ENCODE measurements around the gene KIAA1671. TPM values are rescaled to one million over a fixed set of nuclear protein-coding genes. Genes with fewer than 3 reads are reported as not detected.

The KIAA1671 gene
- total RNA-seq, 1 donor from 2014 or later = 12.8 TPM

DNA sequence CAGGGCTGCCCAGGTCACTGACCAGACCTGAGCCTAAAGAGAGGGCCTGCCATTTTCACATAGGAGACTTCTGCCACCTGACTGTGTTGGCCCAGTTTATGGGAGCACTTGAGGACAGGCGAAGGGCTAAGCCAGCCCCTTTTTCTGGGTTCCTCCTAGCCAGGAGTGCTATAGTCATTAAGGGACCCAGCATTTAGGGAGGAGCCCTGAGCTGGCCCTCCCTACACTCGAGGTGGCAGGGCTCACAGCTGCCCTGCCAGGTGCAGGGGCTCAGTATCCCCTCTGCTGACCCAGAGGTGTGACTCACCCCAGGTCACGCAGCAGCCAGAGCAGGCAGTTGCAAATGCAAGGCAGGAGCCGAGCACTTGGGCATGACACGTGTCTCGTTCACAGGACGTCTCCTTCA, 160.8 kb downstream of the KIAA1671 start:
- ATAC-seq = no peak
- no peak for DNase-seq (ENCODE audit: missing footprints)
- intact Hi-C loops (cut with DNase I) = no loop called here

DNA sequence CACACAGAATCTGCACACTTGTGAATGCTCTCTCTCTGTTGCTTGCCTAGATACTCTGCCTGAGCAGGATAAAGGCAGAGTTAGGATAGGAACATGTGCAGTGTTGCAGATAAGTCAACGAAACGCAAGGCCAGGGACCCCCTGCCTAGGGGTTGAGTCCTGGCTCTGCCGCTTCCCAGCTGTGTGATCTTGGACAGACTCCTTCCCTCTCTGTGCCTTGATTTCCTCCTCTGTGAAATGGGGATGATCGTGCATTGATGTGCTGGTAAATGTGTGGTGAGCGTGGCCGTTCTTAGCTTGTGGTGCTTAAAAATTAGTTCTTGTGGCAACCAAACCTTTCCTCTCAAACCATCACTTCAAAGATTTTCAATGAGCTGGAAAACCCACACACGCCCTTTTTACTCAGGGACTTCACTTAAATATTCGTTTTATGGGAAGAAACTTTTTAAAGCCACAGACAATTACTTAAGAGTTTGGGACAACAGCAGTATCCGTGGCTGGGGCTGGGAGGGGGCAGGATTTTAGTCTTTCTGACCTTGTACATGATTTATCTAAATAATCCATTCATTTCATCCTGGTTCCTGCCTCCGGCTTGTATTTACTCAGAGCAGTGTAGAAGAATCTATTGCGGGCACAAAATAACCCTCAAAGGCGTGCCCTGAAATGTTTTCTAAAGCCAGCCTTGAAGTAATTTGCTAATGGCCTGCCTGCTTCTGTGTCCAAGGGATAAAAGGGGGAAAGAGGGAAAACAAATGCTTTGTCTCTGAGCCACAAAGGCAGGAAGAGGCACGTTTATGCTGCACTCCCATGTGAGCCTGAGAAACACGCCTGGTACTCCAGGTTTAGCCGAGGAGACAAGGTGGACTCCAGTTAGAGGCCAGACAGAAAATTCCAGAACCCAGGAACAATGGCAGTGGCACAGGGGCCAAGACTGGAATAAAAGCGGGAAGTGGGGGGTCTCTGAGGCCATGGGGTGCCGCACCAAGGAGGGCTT, 162.2 kb downstream of the KIAA1671 start:
- intact Hi-C loops (cut with DNase I) = no loop called here
- DNase-seq (ENCODE audit: missing footprints) = no peak
- ATAC-seq = no peak

DNA sequence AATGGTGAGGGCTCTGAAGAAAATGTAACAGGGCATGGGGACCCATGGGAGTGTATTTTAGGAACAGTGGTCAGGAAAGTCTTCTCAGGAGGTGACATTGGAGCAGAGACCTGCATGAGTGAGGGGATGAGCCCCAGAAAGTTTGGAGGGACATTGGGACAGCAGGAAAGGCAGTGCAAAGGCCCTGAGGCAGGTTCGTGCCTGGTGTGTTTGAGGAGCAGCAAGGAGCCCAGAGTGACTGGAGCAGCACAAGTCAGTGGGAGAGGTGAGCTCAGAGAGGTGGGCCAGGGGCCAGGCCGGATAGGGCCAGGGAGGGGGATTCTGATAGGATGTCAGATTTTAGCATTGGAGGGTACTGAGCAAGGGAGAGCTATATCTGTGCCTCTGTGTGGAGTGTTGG, 167.1 kb downstream of the KIAA1671 start:
- intact Hi-C loops (cut with DNase I) = no loop called here
- ATAC-seq = no peak
- no peak for DNase-seq (ENCODE audit: missing footprints)

DNA sequence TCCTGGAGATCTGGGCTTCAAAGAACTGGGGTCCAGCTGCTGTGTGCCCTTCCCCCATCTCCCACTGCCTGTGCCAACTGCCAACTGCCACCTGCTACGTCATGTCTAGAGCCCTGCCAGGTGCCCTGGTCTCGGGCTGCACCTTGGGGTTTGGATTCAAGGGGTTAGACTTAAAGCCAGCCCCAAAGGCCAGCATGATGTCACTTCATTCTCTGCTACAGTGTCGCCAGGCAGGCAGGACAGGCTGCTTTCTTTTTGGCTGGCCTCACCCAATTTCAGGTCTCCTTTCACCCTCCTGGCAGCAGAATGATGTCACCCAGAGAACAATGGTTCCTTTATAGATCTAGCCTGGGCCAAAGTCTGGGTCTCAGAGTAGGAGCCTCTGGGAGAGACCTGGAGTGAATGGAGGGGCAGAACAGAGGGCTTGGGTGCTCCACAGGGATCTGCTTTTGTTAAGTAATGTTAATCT, 167.6 kb downstream of the KIAA1671 start:
- intact Hi-C loops (cut with DNase I) = no loop called here
- ATAC-seq (peak; percentile 34), DNase-seq (ENCODE audit: missing footprints) (no peak)

DNA sequence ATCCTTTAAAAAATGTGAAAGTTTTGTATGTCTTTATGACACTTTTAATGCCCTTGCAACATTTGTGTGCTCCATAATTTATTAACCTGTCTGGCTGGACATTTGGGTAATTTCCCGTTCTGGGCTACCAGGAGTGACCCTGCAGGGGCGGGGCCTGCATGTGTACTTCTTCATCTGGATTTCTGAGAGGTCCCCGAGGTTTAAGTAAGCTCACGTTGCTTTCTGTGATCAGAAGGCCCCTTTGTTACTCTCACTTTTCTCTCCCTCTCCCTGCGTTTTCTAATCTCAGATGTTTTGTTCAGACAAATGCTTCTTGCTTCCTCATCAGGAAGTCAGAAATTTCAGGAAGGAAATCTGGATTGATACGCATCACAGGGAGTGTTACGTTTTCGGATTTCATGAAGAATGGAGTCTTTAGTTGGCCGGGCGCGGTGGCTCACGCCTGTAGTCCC, 168.3 kb downstream of the KIAA1671 start:
- no peak for ATAC-seq
- intact Hi-C loops (cut with DNase I) = no loop called here
- DNase-seq (ENCODE audit: missing footprints) = no peak

DNA sequence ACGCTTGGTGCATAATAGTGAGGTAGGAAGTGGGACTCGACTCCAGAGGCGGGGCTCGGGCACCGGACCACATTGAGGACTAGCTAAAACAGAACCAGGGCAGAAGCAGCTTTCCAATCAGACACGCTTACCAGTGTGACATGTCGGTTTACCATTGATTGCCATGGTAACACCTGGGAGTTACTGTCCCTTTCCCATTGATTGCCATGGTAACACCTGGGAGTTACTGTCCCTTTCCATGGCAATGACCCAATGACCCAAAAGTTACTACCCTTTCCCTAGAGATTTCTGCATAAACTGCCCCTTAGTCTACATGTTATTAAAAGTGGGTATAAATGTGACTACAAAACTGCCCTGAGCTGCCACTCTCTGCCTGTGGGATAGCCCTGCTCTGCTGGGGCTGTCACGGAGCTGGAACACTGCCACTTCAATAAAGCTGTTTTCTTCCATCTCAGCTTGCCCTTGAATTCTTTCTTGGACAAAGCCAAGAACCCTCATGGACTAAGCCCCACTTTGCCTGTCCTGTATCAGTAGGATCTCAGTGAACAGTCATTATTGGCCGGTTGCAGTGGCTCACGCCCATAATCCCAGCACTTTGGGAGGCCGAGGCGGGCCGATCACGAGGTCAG, 169.7 kb downstream of the KIAA1671 start:
- ATAC-seq (no peak), DNase-seq (ENCODE audit: missing footprints) (no peak)
- intact Hi-C loops (cut with DNase I) = no loop called here

DNA sequence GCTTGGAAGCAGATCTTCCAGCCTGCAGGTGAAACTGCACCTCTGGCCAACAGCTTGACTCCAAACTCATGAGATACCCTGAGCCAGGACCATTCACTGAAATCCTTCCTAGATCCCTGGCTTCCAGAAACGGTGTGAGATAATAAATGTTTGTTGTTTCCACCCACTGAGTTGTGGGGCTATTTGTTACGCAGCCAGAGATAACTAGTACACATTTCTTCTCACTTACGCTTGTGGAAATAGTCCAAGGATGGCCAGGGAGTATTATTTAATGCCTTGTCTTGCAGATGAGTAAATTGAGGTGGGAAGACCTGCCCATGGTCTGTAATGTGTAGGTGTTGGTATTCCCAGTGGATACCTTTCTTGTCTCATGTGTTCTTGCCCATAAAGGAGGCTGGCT, 171.2 kb downstream of the KIAA1671 start:
- ATAC-seq (no peak), DNase-seq (ENCODE audit: missing footprints) (no peak)
- intact Hi-C loops (cut with DNase I) = no loop called here

DNA sequence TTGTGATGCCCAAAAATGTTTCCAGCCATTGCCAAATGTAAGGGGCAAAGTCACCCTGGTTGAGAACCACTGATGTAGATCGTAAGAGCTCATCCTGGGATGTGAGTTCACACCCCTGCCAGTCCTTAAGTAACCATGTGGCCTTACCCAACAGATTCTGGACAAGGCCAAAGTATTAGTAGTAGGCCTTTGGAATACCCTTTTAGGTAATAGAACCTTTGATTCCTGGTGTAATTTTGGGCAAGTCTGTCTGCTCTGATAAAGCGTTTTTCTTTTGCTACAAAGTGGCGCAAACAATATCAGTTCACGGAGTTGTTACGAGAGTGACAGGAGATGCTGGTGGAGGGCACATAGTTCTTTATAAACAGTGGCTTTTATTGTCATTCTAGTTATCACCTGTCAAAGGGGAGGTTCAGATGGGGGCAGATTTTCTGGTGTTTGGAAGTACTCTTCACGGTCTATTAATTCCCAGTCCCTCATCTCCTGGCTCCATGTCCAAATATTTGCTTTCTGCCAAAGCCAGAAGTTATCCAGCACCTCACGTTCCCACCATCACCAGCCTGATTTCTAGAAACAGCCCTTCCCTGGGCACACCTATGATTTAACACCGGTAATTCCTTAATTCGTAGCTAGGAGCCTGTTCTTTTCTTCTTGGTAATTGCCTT, 173.3 kb downstream of the KIAA1671 start:
- DNase-seq (ENCODE audit: missing footprints) = no peak
- ATAC-seq = no peak
- intact Hi-C loops (cut with DNase I) = no loop called here

DNA sequence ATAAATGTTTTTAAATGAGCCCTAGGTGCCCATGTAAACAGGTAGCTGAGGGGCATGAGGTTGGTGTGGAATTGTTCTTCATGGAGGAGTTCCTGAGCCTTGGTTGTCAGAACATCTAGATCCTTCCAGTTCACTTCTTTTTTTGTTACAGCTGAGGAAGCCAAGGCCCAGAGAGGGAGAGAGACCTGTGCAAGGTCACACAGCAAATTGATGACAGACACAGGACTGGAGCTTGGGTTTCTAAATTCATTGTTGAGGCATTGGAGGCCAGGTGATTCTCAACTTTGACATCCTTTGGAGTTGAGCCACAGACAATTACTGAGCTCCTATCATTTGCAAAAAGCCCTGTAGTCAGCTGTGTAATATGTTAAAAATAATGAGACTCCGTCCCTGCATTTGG, 174.0 kb downstream of the KIAA1671 start:
- intact Hi-C loops (cut with DNase I) = no loop called here
- ATAC-seq (no peak), DNase-seq (ENCODE audit: missing footprints) (no peak)

DNA sequence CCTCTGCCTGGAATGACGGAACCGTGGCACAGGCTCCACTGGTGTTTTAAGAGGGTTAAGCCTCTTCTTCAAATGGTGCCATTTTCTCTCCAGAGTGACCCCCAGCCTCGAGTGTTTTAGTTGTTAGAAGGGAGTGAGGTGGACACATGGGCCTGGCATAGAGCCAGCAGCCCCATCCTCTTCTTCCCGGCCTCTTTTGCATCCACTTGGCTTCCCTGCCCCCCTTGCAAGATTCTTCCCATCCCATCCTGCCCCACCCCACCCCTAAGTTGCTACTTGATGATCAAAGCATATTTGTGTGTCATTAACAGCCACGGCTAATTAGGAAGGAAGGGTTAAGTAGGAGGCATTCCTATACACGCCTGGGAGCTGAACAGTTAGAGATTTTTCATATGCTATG, 174.8 kb downstream of the KIAA1671 start:
- ATAC-seq (no peak), DNase-seq (ENCODE audit: missing footprints) (no peak)
- intact Hi-C loops (cut with DNase I) = no loop called here

DNA sequence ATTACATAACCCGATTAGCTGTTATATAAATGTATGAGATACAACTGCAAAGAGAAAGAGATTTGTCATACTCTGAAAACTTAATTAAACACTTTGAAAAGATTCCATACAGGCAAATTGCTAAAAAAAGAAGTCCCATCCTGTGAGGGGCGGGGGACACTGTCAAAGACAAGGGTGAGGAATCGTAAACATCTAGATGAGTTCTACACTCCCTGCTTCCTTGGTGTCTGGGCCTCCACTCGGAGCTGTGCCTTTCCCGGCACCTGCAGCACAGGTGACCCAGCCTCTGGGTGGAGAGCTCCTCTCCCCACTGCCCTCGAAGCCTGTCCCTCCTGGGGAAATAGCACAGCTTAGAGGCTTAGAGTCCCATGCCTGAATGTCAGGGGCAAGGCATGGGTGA, 177.9 kb downstream of the KIAA1671 start:
- DNase-seq (ENCODE audit: missing footprints) (no peak), ATAC-seq (no peak)
- intact Hi-C loops (cut with DNase I) = no loop called here

DNA sequence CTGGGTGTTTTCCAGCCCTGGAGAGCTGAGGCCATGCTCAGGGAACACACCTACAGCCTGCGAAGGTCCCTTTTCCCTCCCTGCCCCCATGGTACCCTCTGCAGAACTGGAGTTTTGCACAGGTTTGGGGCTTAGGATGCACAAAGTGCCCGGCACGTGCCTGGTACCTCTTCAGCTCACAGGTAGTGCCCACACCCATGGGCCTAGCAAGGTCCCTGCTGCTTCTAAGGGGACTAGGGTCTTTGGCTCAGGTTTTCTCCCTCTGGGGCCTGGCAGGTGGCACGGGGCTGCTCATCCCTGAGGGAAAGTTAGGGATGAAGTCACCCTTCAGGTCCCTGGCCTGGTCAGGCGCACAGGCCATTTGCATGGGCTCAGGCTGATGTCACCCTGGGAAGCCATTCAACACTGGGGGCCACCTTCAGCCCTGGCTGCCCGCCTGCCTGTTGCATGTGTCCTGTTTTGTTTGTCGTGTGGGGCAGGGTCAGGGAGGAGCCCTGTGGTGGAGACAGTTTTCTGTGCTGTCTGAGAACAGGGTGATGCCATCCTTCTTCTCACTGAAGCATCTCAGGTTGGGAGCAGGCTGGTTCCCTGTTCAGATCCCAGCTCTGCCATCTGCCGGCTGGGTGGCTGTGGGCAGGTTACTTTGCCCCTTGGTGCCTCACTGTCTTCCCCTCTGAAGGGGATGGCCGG, 178.8 kb downstream of the KIAA1671 start:
- DNase-seq (ENCODE audit: missing footprints) = no peak
- ATAC-seq = no peak
- intact Hi-C loops (cut with DNase I) = no loop called here

DNA sequence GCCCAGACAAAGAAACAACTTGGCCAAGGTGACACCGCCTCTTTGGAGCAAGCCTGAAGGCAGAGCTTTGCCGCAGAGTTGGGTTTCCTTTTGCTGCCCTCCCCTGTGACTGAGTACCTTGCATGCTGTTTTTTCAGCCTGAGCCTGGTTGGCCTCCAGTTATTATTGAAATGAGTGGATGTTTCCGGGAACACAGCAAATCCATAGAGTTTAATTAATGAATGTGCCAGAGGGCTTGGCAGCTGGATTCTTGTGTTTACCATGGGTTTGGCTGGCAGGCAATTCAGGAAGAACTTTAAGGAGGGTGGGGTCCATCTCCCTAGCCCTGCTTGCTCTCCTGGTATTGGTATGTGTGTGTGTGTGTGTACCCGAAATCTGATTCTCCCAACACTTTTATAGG, 181.5 kb downstream of the KIAA1671 start:
- DNase-seq (ENCODE audit: missing footprints) (no peak), ATAC-seq (no peak)
- intact Hi-C loops (cut with DNase I) = no loop called here

DNA sequence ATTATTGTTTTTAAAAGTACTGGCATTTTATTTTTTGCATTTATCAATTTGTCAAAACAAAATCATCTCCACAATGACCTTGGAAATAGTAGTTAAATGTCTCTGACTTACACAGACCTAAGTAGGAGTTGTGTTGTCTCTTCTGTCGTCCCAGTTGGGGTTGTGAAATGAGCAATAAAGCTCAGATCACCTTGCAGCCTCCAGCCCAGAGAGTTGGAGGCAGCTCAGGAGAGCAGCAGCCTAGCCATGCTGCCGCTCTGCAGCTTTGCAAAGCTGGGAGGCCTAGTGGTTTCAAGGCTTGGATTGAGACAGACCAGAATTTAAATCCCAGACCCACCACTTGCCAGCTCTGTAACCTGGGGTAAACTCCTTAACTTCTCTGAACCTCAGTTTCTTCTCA, 181.9 kb downstream of the KIAA1671 start:
- DNase-seq (ENCODE audit: missing footprints) = no peak
- no peak for ATAC-seq
- intact Hi-C loops (cut with DNase I) = no loop called here

DNA sequence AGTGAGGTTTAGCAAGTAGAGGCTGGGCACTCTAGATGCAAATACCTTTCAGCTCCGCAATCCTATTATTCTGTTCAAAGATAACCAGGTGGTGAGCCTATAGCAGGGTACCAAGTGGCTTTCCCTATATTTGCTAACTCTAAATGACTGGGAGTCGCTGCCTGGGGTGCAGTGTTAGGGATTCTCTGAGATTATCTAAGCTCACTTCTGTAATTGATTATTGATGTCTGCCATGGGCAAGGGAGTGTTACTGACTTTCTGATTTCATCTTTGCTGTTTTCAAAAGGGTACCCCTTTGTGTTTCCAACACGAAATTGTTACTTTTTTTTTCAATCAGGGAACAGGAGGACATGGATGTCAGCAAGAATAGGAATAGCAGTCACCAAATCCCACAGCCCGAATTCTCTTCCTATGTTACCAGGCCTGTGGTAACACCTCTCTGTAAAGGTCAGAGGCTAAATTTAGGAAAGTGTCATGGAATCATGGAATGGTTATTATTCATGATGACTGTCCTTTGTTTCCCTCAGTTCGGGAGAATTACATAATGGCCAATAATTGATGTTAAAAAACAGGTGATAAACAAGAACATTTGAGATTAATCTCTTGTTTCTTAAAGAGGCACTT, 184.5 kb downstream of the KIAA1671 start:
- no peak for ATAC-seq
- no peak for DNase-seq (ENCODE audit: missing footprints)
- intact Hi-C loops (cut with DNase I) = no loop called here

DNA sequence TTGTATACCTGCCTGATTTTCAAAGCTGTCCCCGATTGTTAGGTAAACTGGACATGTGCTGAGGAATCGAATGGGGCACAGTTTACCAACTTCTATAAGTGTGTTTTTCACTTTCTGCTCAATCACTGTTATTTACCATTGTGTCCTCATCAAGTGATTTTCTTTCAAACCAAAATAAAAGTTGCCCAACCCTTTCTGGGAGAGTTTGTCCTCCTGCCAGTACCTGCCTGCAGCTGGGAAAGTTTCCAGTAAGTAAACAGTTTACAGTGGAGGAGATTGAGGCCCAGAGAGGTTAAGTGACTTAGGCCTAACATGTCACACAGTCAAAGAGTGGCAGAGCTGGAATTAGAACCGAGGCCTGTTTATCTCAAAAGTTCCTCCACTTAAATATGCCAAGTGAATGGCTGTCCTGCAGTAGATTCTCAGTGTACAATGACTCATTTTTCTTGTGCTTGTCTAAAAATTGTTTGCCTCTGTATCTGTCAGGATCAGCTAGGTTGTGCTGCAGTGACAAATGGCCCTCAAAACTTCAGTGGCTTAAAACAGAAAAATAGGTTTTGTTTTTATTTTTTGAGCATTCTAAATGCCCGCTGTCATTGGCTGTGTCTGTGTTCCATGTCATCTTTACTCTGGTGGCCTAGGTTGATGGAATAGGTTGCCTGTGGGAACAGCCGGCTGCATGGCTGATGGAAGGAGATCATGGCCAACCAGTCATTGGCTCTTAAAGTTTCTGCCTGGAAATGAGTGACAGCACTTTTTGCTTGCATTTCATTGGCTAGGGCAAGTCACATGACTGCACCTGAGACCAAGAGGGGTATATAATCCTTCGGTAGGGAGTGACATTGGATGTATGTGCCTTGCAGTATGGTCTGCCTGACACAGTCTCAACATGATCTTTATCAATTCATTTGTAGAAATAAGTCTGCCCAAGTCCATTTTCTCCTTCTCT, 185.3 kb downstream of the KIAA1671 start:
- DNase-seq (ENCODE audit: missing footprints) (no peak), ATAC-seq (no peak)
- intact Hi-C loops (cut with DNase I) = no loop called here

DNA sequence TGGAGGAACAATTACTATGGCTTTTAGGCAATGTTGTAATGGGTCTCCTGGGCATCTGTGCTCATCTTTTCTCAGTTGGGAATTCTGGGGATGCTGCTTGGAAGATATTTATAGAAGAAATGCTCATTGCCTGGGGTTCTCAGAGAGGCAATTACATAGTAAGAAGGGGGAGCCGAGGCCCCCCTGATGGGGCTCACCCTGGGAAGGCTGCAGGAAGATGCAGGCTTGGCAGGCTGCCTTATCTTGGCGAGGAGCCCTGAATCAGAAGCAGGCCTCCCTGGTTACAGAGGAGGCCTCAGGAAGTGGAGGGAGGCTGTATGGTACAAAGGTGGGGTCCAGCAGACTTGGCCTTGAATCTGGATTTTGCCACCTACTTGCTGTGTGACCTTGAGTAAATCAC, 186.5 kb downstream of the KIAA1671 start:
- no peak for ATAC-seq
- intact Hi-C loops (cut with DNase I) = no loop called here
- no peak for DNase-seq (ENCODE audit: missing footprints)

DNA sequence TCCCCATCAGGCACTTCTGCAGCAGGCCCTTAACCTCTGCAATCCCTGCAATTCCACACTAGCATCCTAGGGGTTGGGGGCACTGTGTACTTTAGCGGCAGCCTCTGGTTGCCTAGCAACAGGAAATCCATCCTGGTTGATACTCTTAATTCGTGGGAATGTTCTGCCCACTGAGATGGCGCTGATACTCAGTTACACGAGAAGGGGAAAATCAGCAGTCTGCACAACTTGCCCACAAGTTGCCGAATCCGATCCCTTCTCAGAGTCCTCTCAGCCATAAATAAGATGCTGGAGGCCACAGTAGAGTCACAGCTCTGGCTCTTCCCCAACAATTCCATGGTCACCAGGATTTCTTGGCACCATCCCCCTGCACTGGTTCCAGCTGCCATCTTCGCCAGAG, 189.6 kb downstream of the KIAA1671 start:
- ATAC-seq (no peak), DNase-seq (ENCODE audit: missing footprints) (no peak)
- intact Hi-C loops (cut with DNase I) = no loop called here

Measured in Right ventricle myocardium inferior (tissue), 1 donor.